Panc1 (cell line): ENCODE results near the gene ARGLU1. TPM values are rescaled to one million over a fixed set of nuclear protein-coding genes. Genes with fewer than 3 reads are reported as not detected.

Source experiments
- ATAC-seq: fragments of 200-7000 bp; cut with Tn5 transposase; 2 replicates; pipeline ENCODE4 v1.9.1; 2020; ENCODE audit warnings: mild to moderate bottlenecking, moderate library complexity
- BruUV-seq: library from RNA; stranded (reverse); fragments of 400-500 nt; replicated peaks from 2 replicates; lab custom pipeline; 2021; lab: Mats Ljungman, UMichigan
- CTCF ChIA-PET: fragments of 300-600 bp; sonication (Branson Sonifier 250); formaldehyde crosslinking; loops from one replicate; lab custom pipeline; 2022; ENCODE audit warnings: antibody characterized with exemption; lab: Charles Lee
- POLR2A ChIA-PET: fragments of 300-600 bp; sonication (Branson Sonifier 250); formaldehyde crosslinking; loops from one replicate; lab custom pipeline; 2022; ENCODE audit warnings: antibody characterized with exemption; lab: Charles Lee
- DNase-seq: peaks from one replicate; pipeline ENCODE4 v3.0.0-alpha.2; 2010; ENCODE audit warnings: low read depth, low spot score
- H3K27ac ChIP-seq: 2 replicates; pipeline ENCODE4 v1.5.1; 2011; ENCODE audit warnings: mild to moderate bottlenecking, low read length, inconsistent platforms
- H3K27me3 ChIP-seq: fragments of 200-500 bp; sonication (Bioruptor generic); 2 replicates; pipeline ENCODE4 v1.6.0; 2014; ENCODE audit warnings: low read length, inconsistent platforms; ENCODE audit not compliant: control insufficient read depth, insufficient read depth
- H3K36me3 ChIP-seq: fragments of 200-500 bp; sonication (Bioruptor generic); 2 replicates; pipeline ENCODE4 v1.5.1; 2014; ENCODE audit warnings: inconsistent platforms, mild to moderate bottlenecking, low read length, moderate library complexity; ENCODE audit not compliant: control insufficient read depth, insufficient read depth
- H3K4me1 ChIP-seq: 2 replicates; pipeline ENCODE4 v1.5.1; 2011; ENCODE audit warnings: inconsistent platforms, mild to moderate bottlenecking, low read length, moderate library complexity; ENCODE audit not compliant: control insufficient read depth, insufficient read depth
- H3K4me3 ChIP-seq, 2 experiments: 2 replicates each; pipeline ENCODE4 v1.5.1; 2011 to 2012; ENCODE audit warnings: low read depth in 2 of 2, low read length in 2 of 2, mild to moderate bottlenecking in 2 of 2, inconsistent platforms in 1 of 2, moderate library complexity in 1 of 2
- H3K9me3 ChIP-seq: fragments of 200-500 bp; sonication (Bioruptor generic); 2 replicates; pipeline ENCODE4 v1.5.1; 2014; ENCODE audit warnings: low read depth, mild to moderate bottlenecking, inconsistent platforms, low read length, moderate library complexity; ENCODE audit not compliant: control insufficient read depth, insufficient read depth
- CTCF ChIP-seq: fragments of 450-650 bp; IDR thresholded peaks from 2 replicates; pipeline ENCODE4 v1.5.1; 2017; ENCODE audit warnings: mild to moderate bottlenecking
- POLR2AphosphoS5 ChIP-seq: IDR thresholded peaks from 2 replicates; pipeline ENCODE4 v1.6.1; 2012; ENCODE audit warnings: mild to moderate bottlenecking, low read depth, low read length, moderate library complexity
- SIN3A ChIP-seq: IDR thresholded peaks from 2 replicates; pipeline ENCODE4 v1.6.1; 2012; ENCODE audit warnings: low read depth, mild to moderate bottlenecking, low read length, moderate library complexity, borderline replicate concordance; ENCODE audit not compliant: insufficient read depth
- TCF7L2 ChIP-seq: IDR thresholded peaks from 2 replicates; pipeline ENCODE4 v1.6.1; 2011; ENCODE audit warnings: mild to moderate bottlenecking, low read depth, low read length, inconsistent platforms
- in situ Hi-C: cut with HindIII; loops from 2 replicates; pipeline ENCODE4 v1.10.0; 2016; ENCODE audit warnings: low sequenced_read_pairs, low pct_unique_long_range_greater_than_20kb
- intact Hi-C: fragments of 100-400 bp; cut with micrococcal nuclease; formaldehyde crosslinking; loops from one replicate; pipeline ENCODE4 v1.10.0; 2022; ENCODE audit not compliant: unreplicated experiment
- total RNA-seq: library from RNA; stranded (reverse); gene quantifications from one replicate; pipeline ENCODE4 v1.2.1, GENCODE V29; 2021; ENCODE audit not compliant: unreplicated experiment
- TF ChIP-seq, protein P1 (sequence below), 2 experiments: IDR thresholded peaks; 2 replicates each; pipeline ENCODE4 v1.6.1; 2011 to 2012; ENCODE audit warnings: low read depth in 2 of 2, control low read depth in 1 of 2, low read length in 1 of 2, mild to moderate bottlenecking in 1 of 2, moderate library complexity in 1 of 2; ENCODE audit not compliant: insufficient read depth in 1 of 2

The ARGLU1 gene
- total RNA-seq, 1 experiment from 2014 or later = 38.5 TPM

GRCh38 chr13:106540613-106541012 is 27.3 kb downstream of the ARGLU1 start:
- POLR2A ChIA-PET = no interaction called here
- in situ Hi-C loops = no loop called here
- peaks cover 10% of the 10 kb centered on the region for H3K36me3 ChIP-seq

DNA sequence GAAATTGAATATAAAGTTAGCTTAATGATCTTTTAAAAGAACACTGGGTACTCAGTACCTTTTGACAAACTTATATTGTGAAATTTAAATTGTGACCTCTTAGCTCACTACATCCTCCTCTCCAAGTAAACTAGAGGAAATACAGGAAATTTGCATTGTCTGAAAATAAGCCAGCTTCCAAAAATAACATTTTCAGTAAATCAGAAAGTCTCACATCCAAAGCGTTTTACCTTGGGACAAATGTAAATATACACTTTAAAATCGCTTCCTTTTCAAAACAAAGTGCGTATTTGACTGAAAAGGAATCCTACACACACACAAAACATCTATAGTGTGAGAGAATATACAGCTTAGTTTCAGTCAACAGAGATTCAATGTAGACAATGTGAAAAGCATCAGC is 30.4 kb downstream of the ARGLU1 start:
- H3K9me3 ChIP-seq = no peaks in the 10 kb centered on the region
- H3K4me1 ChIP-seq = no peaks in the 10 kb centered on the region; the same call in 1 of the 2 replicates
- TF ChIP-seq POLR2AphosphoS5 = no peak
- TF ChIP-seq, protein P1, sequence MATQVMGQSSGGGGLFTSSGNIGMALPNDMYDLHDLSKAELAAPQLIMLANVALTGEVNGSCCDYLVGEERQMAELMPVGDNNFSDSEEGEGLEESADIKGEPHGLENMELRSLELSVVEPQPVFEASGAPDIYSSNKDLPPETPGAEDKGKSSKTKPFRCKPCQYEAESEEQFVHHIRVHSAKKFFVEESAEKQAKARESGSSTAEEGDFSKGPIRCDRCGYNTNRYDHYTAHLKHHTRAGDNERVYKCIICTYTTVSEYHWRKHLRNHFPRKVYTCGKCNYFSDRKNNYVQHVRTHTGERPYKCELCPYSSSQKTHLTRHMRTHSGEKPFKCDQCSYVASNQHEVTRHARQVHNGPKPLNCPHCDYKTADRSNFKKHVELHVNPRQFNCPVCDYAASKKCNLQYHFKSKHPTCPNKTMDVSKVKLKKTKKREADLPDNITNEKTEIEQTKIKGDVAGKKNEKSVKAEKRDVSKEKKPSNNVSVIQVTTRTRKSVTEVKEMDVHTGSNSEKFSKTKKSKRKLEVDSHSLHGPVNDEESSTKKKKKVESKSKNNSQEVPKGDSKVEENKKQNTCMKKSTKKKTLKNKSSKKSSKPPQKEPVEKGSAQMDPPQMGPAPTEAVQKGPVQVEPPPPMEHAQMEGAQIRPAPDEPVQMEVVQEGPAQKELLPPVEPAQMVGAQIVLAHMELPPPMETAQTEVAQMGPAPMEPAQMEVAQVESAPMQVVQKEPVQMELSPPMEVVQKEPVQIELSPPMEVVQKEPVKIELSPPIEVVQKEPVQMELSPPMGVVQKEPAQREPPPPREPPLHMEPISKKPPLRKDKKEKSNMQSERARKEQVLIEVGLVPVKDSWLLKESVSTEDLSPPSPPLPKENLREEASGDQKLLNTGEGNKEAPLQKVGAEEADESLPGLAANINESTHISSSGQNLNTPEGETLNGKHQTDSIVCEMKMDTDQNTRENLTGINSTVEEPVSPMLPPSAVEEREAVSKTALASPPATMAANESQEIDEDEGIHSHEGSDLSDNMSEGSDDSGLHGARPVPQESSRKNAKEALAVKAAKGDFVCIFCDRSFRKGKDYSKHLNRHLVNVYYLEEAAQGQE (IDR thresholded peaks at IDR 0.05; ENCODE audit: insufficient read depth in 1 of 2, low read depth in 2 of 2, low read length in 1 of 2) = no peak
- TF ChIP-seq TCF7L2 = no peak
- TF ChIP-seq CTCF = no peak
- TF ChIP-seq SIN3A = no peak
- DNase-seq (no peak), ATAC-seq (no peak)
- BruUV-seq = no TSS peak
- H3K36me3 ChIP-seq = peaks cover 3% of the 10 kb centered on the region
- in situ Hi-C loops (no loop called here), intact Hi-C loops (loop anchor here (10.0 kb wide), 2 partner anchors 1123 to 1963 kb away; no protein-coding TSS in a partner anchor)
- ChIA-PET CTCF (interaction anchor here (0.7 kb wide), 1 partner anchor 272 kb away, joined by 3 read pairs; no protein-coding TSS in a partner anchor), POLR2A (interaction anchor here (0.6 kb wide), 1 partner anchor 30 kb away, joined by 3 read pairs; the partner anchor contains the start of gene ARGLU1)
- no peak overlapping the region for H3K4me3 ChIP-seq
- H3K27me3 ChIP-seq = no peaks in the 10 kb centered on the region
- no peak overlapping the region for H3K27ac ChIP-seq

More at GRCh38 chr13:106540613-106541012, 27.3 kb downstream of the ARGLU1 start:
- CTCF ChIA-PET = no interaction called here
- BruUV-seq = no TSS peak
- H3K27ac ChIP-seq = no peak overlapping the region
- DNase-seq (no peak), ATAC-seq (no peak)
- intact Hi-C loops = no loop called here
- TF ChIP-seq CTCF (no peak), TCF7L2 (no peak), SIN3A (no peak)
- no peaks in the 10 kb centered on the region for H3K9me3 ChIP-seq
- no peaks in the 10 kb centered on the region for H3K27me3 ChIP-seq
- H3K4me3 ChIP-seq = no peak overlapping the region
- no peaks in the 10 kb centered on the region; the same call in 1 of the 2 replicates for H3K4me1 ChIP-seq
